ENCODE measurements around the gene ZIC4. TPM values are rescaled to one million over a fixed set of nuclear protein-coding genes. Genes with fewer than 3 reads are reported as not detected.

Gene ZIC4
- total and polyA plus RNA-seq, 2 of the 8 experiments (the other 6 are each of a cell fraction or from before 2014, with no cell fraction given), result 0.03 to 0.13 TPM

GRCh38 chr3:147423537-147423797, 17.1 kb upstream of the ZIC4 start (continued):
- TF ChIP-seq, protein P1, sequence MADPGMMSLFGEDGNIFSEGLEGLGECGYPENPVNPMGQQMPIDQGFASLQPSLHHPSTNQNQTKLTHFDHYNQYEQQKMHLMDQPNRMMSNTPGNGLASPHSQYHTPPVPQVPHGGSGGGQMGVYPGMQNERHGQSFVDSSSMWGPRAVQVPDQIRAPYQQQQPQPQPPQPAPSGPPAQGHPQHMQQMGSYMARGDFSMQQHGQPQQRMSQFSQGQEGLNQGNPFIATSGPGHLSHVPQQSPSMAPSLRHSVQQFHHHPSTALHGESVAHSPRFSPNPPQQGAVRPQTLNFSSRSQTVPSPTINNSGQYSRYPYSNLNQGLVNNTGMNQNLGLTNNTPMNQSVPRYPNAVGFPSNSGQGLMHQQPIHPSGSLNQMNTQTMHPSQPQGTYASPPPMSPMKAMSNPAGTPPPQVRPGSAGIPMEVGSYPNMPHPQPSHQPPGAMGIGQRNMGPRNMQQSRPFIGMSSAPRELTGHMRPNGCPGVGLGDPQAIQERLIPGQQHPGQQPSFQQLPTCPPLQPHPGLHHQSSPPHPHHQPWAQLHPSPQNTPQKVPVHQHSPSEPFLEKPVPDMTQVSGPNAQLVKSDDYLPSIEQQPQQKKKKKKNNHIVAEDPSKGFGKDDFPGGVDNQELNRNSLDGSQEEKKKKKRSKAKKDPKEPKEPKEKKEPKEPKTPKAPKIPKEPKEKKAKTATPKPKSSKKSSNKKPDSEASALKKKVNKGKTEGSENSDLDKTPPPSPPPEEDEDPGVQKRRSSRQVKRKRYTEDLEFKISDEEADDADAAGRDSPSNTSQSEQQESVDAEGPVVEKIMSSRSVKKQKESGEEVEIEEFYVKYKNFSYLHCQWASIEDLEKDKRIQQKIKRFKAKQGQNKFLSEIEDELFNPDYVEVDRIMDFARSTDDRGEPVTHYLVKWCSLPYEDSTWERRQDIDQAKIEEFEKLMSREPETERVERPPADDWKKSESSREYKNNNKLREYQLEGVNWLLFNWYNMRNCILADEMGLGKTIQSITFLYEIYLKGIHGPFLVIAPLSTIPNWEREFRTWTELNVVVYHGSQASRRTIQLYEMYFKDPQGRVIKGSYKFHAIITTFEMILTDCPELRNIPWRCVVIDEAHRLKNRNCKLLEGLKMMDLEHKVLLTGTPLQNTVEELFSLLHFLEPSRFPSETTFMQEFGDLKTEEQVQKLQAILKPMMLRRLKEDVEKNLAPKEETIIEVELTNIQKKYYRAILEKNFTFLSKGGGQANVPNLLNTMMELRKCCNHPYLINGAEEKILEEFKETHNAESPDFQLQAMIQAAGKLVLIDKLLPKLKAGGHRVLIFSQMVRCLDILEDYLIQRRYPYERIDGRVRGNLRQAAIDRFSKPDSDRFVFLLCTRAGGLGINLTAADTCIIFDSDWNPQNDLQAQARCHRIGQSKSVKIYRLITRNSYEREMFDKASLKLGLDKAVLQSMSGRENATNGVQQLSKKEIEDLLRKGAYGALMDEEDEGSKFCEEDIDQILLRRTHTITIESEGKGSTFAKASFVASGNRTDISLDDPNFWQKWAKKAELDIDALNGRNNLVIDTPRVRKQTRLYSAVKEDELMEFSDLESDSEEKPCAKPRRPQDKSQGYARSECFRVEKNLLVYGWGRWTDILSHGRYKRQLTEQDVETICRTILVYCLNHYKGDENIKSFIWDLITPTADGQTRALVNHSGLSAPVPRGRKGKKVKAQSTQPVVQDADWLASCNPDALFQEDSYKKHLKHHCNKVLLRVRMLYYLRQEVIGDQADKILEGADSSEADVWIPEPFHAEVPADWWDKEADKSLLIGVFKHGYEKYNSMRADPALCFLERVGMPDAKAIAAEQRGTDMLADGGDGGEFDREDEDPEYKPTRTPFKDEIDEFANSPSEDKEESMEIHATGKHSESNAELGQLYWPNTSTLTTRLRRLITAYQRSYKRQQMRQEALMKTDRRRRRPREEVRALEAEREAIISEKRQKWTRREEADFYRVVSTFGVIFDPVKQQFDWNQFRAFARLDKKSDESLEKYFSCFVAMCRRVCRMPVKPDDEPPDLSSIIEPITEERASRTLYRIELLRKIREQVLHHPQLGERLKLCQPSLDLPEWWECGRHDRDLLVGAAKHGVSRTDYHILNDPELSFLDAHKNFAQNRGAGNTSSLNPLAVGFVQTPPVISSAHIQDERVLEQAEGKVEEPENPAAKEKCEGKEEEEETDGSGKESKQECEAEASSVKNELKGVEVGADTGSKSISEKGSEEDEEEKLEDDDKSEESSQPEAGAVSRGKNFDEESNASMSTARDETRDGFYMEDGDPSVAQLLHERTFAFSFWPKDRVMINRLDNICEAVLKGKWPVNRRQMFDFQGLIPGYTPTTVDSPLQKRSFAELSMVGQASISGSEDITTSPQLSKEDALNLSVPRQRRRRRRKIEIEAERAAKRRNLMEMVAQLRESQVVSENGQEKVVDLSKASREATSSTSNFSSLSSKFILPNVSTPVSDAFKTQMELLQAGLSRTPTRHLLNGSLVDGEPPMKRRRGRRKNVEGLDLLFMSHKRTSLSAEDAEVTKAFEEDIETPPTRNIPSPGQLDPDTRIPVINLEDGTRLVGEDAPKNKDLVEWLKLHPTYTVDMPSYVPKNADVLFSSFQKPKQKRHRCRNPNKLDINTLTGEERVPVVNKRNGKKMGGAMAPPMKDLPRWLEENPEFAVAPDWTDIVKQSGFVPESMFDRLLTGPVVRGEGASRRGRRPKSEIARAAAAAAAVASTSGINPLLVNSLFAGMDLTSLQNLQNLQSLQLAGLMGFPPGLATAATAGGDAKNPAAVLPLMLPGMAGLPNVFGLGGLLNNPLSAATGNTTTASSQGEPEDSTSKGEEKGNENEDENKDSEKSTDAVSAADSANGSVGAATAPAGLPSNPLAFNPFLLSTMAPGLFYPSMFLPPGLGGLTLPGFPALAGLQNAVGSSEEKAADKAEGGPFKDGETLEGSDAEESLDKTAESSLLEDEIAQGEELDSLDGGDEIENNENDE (IDR thresholded peaks at IDR 0.05; ENCODE audit: insufficient replicate concordance, low read length), result no peak
- peak; percentile 68; the same call in 1 of the 2 replicates for TF ChIP-seq CBX8 (IDR thresholded peaks at IDR 0.05; ENCODE audit: borderline replicate concordance, low read depth, low read length)

All from H1 (cell line).